GM13977 (cell line): ENCODE data around the gene FAM76A.
"Not testable (repeated sequence)": the region's sequence is repeated elsewhere in the genome, so short reads cannot be mapped to it uniquely, and the experiment has no call there.

ENCODE experiments used
- DNase-seq: peaks from one replicate; pipeline ENCODE4 v3.0.0; 2012; ENCODE audit warnings: low spot score
- in situ Hi-C: fragments of 300-500 bp; cut with MboI; formaldehyde crosslinking; loops from one replicate; pipeline ENCODE4 v1.12.0; 2022; ENCODE audit warnings: low sequenced_read_pairs, low pct_unique_long_range_greater_than_20kb, mixed read lengths, inconsistent platforms; ENCODE audit not compliant: unreplicated experiment
- TF ChIP-seq, protein P1 (sequence below): IDR thresholded peaks from 2 replicates; pipeline ENCODE4 v1.5.1; 2012; ENCODE audit warnings: mild to moderate bottlenecking, control low read depth; ENCODE audit not compliant: insufficient read depth; ENCODE audit errors: extremely low read depth, missing control alignments

Gene FAM76A

DNA sequence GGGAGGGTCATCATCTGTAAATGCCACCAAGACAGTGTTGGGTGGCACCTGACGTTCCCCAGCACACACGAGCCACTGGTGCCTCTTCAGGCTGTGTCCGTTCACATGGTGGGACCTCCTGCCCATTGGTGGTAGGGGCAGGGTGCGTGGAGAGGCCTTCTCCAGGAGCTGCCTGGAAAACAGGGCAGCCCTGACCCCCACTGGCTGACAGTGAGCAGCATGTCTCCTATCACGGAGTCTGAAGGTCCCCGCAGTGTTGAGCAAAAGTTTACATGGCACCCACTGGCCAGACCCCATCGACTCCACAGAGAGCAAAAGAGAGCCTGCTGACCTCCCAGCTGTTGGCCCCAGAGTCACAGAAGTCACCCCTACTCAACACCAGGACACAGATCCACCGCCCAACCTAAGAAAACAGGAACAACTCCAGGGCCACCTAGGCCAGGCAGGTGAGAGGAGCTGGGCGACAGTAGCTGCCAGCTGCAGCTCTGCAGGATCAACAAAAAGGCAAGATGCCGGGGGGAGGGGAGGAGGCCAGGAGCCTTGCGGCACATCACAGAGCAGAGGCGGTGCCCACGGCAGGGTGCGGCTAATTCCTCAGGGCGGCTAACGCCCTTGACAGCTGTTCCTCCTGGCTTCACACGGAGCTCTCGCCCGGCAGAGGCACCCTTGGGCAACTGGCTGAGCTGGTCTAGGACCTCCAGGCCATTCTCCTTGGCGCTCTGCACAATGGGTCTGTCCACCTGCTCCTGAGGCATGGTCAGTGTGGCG lies 39.4 kb upstream of the FAM76A start:
- TF ChIP-seq, protein P1, sequence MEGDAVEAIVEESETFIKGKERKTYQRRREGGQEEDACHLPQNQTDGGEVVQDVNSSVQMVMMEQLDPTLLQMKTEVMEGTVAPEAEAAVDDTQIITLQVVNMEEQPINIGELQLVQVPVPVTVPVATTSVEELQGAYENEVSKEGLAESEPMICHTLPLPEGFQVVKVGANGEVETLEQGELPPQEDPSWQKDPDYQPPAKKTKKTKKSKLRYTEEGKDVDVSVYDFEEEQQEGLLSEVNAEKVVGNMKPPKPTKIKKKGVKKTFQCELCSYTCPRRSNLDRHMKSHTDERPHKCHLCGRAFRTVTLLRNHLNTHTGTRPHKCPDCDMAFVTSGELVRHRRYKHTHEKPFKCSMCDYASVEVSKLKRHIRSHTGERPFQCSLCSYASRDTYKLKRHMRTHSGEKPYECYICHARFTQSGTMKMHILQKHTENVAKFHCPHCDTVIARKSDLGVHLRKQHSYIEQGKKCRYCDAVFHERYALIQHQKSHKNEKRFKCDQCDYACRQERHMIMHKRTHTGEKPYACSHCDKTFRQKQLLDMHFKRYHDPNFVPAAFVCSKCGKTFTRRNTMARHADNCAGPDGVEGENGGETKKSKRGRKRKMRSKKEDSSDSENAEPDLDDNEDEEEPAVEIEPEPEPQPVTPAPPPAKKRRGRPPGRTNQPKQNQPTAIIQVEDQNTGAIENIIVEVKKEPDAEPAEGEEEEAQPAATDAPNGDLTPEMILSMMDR = no peak
- in situ Hi-C loops = no loop called here
- DNase-seq = no peak

DNA sequence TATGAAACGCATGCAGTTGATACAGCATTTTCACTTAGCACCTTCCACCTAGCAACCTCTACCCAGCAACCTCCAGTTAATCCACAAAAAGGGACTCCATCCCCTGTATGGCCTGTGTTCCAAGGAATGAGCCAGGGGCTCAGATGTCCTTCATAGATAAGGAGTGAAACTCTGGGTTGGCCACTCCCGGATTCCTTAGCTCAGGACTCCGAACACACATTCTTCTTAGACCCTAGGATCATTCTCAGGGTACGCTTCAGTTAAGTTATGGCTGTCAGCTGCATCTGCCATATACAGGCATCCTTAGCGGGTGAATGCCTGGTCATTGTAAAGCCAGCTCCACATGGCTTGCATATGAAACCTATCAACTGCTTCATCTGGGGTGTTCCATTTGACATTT lies 37.9 kb upstream of the FAM76A start:
- TF ChIP-seq, protein P1 = no peak
- in situ Hi-C loops = no loop called here
- DNase-seq = no peak

DNA sequence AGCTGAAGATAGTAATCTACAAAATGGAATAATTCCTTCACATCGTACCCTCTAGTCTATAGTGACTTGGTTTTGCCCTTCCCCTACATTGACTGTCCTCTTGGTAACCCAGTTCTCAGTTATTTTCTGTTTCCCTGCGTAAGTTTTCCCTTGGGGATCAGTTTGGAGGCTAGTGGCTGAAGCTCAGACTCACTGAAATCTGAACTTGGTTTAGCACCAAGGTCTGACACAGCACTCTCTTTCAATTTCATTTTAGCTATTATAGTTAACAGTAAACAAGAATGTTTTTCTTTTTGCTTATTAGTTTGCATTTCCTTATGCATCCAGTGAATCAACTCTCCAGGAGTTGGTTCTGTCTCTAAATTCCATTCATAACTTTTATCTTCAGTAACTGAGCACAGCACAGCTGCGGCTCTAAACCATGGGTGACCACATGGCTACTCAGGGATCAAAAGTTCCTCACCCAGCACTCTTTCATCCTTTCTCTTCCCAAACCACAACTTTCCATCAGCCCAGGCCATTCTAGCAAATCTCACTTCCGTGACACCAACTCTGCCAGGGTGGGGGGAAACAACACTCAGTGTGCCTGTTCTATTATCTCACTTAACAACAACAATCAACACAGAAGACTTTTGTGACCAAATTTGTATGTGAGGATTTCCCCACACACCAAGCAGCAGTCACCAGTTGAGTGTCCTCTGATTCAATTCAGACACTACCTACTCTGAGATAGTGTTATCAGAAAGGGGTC lies 36.2 kb upstream of the FAM76A start:
- peak; percentile 43 for DNase-seq
- TF ChIP-seq, protein P1 = no peak
- in situ Hi-C loops = no loop called here

DNA sequence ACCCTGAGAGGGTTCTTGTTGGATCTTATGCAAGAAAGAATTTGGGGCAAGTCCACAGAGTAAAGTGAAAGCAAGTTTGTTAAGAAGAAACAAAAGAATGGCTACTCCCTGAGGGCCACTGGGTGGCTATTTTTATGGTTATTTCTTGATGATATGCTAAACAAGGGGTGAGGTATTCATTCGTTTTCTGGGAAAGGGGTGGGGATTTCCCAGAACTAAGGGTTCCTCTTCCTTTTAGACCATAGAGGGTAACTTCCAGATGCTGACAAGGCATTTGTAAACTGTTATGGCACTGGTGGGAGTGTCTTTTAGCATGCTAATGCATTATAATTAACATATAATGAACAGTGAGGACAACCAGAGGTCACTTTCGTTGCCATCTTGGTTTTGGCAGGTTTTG lies 35.6 kb upstream of the FAM76A start:
- in situ Hi-C loops = no loop called here
- TF ChIP-seq, protein P1 = no peak
- no peak for DNase-seq

DNA sequence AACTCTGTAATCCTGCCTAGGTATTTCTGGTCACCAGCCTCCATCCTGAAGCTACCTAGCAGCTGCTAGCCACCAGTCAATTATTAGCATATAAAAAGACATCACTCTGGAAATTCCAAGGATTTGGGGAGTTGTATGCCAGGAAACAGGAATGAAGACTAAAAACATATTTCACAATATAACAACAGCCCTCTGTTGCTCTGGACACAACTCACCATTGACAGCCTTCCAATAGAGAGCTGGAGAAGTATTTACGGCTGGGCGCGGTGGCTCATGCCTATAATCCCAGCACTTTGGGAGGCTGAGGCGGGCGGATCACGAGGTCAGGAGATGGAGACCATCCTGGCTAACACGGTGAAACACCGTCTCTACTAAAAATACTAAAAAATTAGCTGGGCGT lies 28.9 kb upstream of the FAM76A start:
- in situ Hi-C loops, DNase-seq: not testable (repeated sequence)

DNA sequence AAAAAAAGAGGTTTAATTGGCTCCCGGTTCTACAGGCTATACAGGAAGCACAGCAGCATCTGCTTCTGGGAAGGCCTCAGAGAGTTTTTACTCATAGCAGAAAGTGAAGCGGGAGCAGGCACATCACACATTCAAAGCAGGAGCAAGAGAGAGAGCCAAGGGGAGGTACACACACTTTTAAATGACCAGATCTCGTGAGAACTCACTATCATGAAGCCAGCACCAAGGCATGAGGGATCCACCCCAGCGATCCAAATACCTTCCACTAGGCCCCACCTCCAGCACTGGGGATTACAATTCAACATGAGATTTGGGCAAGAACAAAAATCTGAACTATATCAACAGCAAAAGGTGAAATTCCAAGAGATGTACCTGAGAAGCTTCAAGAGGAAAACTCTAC lies 20.8 kb upstream of the FAM76A start:
- DNase-seq = no peak
- in situ Hi-C loops = no loop called here
- TF ChIP-seq, protein P1 = no peak

DNA sequence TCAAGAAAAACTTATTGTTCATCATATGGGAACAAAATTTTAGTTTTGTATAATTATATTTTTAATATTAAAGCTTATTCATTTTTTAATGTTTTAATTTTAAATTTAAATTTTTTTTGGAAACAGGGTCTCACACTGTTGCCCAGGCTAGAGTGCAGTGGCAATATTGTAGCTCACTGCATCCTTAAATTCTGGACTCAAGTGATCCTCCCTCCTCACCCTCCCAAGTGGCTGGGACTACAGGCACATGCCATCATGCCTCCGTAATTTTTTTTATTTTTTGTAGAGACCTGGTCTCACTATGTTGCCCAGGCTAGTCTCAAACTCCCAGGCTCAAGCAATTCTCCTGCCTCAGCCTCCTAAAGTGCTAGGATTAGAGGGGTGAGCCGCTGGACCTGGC lies 20.2 kb upstream of the FAM76A start:
- in situ Hi-C loops = no loop called here
- TF ChIP-seq, protein P1 = no peak
- DNase-seq = no peak
